ENCODE results near the gene ST6GALNAC3.

ST6GALNAC3 gene

DNA sequence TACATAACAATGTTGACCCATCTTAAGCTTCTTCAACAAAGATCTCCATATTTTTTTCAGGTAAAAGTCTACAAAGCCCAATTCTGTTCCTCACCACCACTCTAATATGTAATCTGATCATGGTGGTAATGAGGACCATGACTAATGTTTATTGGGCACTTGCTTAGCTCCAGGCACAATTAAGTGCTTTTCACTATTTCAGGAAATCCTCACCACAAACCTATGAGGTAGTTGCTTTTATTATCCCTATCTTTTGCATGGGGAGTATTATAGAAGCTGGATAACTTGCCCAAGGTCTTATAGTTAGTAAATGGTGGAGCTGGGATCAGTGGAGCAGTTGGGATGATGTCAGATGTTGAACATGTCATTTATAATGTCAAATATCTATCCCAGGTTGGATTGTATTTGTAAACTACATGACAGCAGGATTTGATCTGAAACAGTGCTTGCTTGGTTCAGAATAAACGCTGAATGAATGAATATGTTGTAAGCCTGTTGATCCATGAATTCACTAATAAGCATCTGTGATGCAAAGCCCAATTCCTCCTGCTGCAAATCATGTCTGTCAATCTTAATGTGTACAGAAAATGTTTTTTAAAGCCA is 509.4 kb downstream of the ST6GALNAC3 start:
- no peak for DNase-seq (ENCODE audit: low spot score)

DNA sequence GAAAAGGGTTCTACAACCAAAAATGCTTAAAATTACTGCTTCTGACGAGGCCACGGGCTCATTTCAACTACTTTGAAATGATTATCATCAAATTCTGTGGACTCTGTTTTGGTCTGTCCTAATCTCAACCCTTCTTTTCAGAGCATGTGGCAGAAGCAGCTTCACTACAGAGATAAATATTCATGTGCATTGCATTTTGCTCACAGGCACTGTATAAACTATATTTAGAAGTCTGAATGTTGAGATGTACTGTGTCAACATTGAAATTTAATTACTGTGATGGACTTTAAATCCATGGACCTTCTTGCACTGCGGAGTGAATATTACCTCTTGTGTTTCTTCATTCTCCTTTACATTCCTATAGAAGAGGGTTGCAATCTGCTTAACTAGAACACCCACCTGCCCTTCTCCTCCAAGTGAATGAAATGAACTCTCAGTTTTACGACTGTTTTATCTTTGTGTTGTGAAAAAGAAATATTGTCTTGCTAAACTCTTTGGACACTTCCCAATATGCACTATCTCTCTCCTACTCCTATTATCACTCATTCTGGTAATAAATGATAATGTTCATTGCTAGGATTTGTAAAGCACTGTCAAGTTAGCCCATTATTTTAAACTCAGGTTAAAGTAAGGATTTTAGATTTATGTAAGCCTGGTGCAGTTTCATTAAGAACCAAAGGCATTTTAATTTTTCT is 511.6 kb downstream of the ST6GALNAC3 start:
- DNase-seq (ENCODE audit: low spot score) = no peak

GRCh38 chr1:76587212-76587611 is 512.7 kb downstream of the ST6GALNAC3 start:
- DNase-seq (ENCODE audit: low spot score) = no peak

GRCh38 chr1:76591461-76591860 is 516.9 kb downstream of the ST6GALNAC3 start:
- no peak for DNase-seq (ENCODE audit: low spot score)

DNA sequence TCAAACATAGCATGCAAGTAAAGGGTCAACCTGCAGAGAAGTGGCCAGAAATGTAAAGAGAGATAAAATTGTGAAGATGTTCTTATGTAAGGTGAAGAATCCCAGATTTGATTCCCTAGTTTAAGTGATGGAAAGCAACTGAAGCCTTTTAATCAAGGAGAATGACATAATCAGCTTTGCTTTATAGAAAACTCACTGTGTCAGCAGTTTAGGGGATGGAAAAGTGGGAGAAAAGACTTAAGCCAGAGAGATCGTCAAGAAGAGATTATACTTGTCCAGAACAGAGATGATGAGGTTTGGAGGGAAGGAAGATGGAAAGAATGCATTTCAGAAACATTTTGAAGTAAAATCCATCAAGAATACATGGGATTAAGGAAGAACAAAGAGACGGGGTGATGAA is 517.4 kb downstream of the ST6GALNAC3 start:
- no peak for DNase-seq (ENCODE audit: low spot score)

DNA sequence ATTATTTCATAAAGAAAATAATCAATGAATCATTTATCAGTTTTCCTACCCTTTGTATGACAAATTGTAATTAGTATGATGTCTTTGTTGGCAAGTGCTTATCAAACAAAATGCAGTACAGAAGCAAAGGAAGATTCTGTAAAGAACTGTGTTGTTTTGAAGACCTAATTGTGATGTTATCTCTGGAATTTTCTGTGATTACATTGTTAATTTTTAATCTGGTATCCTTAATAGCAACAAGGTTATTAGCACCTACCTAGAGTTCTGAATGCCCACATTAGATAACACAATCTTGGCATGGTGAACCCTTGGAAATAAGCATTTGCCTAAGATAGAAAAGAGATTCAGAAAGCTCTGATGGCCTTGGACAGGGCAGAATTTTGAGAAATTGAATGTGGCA is 518.6 kb downstream of the ST6GALNAC3 start:
- DNase-seq (ENCODE audit: low spot score) = no peak

GRCh38 chr1:76593618-76594017 is 519.1 kb downstream of the ST6GALNAC3 start:
- no peak for DNase-seq (ENCODE audit: low spot score)

DNA sequence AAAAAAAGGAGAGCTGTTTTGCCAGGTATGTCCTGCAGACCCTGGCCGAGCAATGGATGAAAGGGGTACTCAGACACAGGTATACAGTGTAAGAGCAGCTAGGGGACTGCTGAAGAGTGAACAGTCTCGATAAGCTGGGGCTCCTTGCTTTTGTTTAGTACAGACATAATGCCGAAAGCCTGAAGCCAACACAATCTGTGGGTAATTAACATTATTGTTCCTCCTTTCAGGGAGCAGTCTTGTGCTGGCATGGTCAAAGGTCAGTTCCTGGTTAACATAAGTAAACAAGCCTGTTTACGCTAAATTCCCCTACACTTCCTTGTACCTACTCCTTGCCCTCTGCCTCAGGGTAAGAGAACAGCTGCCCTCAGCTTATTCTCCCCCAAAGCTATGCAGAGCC is 520.5 kb downstream of the ST6GALNAC3 start:
- no peak for DNase-seq (ENCODE audit: low spot score)

DNA sequence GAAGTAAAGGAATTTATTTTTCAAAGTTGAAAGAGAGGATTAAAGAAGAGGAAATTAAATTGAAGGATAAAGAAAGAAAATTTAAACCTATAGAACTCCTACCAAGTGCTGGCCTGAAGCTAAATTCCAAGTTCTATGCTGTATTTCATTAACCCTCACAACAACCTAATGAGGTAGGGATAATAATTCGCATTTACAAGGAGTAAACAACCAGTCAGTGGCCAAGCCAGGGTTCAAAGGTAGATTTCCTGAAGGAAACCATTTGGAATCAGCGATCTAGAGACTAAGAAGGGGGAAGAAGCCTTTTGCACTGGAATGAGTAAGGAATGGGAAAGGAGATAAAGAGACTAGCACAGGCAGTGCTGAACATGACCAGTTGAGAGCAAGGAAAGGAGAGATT is 526.9 kb downstream of the ST6GALNAC3 start:
- DNase-seq (ENCODE audit: low spot score) = no peak

DNA sequence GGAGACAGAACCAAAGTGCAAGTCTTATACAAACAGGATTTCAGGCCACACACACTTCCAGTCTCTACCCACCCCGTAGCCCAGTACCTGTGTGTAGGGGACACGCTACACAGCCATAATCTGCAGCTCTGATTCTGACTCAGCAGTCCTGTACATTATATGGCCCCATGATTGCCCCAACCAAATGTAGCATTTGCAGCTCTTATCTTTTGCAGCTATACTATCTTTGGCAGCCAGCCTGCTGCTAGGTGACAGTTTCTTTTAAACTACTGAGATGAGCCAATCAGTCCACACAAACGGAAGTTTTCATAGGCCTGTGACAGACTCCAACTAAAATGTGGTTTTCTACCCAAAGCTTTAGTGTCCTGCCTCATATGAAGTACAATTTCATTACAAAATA is 533.2 kb downstream of the ST6GALNAC3 start:
- DNase-seq (ENCODE audit: low spot score) = no peak

DNA sequence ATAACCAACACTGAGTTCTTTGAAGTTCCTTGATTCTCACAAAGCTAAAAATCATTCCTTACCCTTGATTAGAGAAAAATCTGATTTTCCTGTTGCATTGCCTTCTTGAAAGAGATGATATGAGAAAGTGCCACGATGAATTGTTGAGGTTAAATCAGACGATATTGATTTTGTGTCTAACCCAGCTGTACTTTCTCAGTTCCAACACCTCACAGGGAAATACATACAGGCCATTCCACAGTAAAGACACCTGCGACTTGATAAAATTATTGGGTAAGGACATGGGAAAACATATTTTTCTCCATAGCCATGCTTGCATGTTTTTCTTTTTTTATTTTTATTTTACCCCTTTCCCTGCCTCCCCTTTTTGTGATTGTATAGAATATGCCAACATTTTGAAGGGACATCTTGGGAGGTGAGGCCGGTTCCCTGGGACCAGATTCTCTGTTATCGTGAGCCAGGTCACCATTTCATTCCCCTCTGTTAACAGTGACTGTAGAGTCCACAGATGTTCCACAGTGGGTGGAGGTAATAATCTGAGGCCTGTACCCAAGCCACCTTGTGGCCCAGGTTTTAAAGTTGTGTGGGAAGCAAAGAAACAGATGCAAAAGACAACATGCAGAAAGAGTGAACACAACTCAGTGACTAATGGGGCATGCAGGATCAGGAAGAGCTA is 537.4 kb downstream of the ST6GALNAC3 start:
- DNase-seq (ENCODE audit: low spot score) = no peak

- DNase-seq (ENCODE audit: low spot score) = no peak
Observed at GRCh38 chr1:76613886-76614285, 539.3 kb downstream of the ST6GALNAC3 start.

DNA sequence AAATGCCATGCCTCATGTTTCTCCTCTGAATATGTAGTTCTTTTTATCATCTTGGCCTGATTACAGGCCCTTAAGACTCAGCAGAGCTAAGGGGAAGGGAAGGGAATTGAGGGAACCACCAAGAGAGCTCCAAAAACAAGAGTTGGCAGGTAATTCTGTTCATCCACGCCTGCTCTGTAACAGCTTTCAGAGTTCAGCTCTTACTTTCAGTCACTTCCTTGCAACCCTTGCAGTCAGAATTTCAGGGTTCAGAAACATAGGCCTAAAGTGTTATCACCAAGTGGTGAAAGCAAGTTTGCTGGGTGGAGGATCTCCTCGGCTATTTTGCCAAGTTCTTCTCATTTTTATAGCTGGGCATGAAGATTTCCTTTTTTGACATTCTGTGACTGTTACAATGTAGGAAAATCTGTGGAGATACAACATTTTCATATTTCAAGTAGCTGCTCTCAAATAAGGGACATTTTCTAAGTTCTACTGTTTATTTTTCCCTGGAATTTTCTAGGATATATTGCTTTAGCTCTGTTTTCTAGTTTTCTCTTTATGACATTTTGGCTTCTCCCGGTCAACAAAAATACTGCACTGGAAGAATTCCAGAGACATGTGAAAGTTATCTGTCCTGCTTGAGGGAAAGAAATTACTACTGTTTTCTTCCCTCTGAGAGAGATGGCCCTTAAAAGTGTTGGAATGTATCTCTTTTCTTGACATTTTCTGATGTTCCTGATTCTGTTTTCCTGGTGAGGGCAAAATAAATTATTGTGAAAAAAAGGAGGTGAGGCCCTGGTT is 540.9 kb downstream of the ST6GALNAC3 start:
- no peak for DNase-seq (ENCODE audit: low spot score)

DNA sequence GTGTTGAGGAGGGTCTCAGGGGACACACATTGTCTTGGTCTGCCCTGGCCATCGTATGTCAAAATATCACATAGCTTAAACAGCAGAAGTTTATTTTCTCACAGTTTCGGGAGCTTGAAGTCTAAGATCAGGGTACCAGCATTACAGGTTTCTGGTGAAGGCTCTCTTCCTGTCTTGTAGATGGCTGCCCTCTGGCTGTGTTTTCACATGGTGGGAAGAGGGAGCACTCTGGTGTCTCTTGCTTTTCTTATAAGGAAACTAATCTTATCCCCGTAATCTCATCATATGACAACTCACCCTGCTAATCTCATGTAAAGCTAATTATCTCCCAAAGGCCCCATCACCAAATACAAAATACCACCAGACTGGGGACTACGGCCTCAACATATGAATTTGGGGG is 545.8 kb downstream of the ST6GALNAC3 start:
- no peak for DNase-seq (ENCODE audit: low spot score)

DNA sequence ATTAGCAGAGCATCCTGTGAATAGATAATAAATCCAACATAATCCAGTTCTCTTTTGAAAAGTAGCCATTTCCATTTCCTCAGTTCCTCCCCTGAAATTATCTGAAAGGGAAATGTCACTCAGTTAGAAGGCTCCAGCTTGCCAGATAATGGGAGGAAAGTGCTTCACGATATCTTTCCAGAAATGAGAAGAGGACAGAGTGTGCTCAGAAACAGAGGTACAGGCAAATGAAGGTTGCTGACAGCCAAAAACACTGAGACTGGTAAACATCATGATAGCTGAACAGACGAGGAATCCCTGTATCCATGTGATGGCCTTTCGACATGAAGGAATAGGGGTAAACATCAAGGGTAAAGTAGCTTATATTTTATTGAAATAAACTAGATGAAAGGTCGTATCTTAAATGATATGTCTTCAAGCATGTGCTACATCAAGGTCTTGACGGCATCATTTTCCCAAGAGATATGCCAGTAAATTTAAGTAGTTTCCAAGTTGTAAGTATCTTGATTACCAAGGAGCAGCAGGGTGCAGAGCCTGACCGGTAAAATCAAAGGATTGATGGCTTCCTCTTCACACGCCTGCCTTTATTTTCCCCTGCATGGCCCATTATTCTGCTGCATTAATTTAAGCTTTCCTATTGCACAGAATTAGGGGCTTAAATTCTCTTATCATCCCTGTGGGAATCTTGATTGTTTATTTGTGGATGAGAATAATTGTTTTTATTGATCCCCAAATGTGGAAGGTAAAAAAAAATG is 548.4 kb downstream of the ST6GALNAC3 start:
- no peak for DNase-seq (ENCODE audit: low spot score)

DNA sequence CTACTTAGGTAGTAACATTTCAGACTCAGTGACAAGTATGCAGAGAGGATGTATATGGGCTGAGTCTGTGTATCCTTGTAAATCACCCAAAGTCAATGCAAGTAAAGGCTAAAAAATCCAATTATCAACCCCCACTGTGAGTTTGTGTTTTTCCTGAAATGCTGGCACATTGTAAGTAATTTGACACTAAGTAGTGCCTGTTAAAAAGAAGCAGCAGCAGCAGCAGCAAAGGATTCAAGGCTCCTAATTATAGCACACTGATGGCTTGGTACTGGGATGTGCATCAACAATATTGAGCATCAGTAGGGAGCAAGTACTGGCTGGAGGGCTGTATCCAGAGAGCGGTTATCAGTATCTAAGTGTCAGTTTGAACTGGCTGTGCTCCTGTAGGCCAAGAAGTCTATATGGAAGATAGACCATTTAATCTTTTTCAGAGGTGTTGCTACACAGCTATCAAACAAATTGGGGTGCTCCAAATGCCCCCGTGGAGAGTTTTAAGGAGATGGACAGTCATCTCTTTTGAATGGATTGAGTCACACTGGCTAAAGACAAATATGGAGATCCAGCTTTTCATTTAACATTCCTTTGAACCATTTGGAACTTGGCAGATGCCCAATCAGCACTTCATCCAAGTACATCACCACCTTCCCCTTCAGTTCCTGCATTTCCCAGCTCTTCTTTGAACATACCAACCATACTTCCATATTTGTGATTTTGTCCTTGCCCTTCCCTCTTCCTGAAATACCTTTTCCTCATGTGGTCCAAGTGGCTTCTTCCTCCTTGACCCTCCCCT is 551.5 kb downstream of the ST6GALNAC3 start:
- DNase-seq (ENCODE audit: low spot score) = no peak

DNA sequence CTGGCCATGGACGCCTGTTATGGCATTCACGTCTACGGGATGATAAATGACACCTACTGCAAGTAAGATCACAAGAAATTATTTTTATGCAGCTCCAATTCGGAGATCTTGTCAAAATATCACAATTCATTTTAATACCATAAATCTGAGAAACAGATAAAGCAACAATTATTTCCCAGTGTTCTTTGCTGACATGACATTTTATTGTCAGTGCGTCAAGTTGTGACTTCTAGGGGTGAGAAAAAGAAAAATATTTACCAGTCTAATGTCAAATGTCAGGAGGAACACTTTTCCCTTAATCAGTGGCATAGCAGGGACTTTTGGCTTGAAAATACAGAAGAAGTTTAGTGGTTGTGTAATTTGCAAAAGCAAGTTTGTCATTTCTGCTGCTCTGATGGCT is 553.0 kb downstream of the ST6GALNAC3 start:
- no peak for DNase-seq (ENCODE audit: low spot score)

DNA sequence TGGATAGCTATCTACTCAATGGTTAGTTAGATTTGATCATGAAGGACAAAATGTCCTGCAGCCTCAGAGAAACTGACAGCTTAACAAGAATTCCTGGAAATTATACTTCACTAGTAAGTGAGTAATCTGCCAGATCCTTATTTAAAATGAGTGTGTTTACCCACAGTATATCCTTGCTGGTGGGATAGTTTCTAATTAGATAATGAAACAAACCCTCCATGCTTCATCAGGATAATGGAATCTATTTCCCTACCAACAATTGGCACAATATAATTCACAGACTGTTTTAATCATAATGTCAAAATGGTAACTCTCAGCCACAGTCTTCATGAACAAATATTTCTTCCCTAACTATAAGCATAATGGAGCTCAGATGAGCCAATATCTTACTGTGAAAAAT is 553.4 kb downstream of the ST6GALNAC3 start:
- DNase-seq (ENCODE audit: low spot score) = no peak

DNA sequence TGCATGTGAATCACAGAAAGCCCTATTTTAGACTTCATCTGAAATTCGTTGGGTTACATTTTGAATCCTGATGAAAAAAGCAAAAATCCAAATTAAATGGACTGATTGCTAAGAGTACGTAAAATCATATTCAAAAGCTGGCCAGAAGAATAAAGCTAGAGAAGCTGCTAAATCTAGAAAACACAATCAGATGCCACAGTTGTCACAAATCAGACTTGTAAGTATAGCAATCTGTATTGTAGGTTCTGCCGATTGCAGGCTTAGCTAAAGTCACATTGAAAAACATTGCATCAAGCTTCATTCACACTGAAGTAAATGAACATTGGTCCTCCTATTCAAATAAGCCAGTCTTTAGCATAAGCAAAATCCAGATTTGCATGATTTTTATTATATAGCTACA is 557.6 kb downstream of the ST6GALNAC3 start:
- DNase-seq (ENCODE audit: low spot score) = no peak

GRCh38 chr1:76635784-76636183 is 561.2 kb downstream of the ST6GALNAC3 start:
- no peak for DNase-seq (ENCODE audit: low spot score)

DNA sequence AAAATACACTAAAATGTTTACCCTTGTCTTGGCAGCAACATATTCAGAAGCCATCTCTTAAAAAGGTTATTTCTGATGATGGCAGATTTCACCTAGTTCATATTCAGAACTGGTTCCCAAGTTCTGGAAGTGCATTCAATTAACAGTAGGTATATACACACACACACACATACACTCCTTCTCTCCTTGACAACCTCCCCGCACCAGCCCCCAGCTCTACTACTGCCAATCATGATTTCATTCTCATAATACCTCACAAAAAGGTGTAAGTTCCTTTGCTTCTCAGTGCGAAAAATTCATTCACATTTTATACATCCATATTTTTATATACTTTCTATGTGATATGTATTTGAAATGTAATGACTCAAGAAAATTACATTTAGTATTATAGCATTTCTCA is 564.6 kb downstream of the ST6GALNAC3 start:
- no peak for DNase-seq (ENCODE audit: low spot score)

Measured in hematopoietic multipotent progenitor cell treated with erythropoietin and hydrocortisone succinate and interleukin-3 and kit ligand, for 15 days (in vitro differentiated cells).